AG08395 (cell line): ENCODE data around the gene G6PD.
"Not testable (repeated sequence)": the region's sequence is repeated elsewhere in the genome, so short reads cannot be mapped to it uniquely, and the experiment has no call there.

ENCODE experiments used
- DNase-seq: peaks from one replicate; pipeline ENCODE4 v3.0.0; 2012; ENCODE audit warnings: mixed read lengths, low spot score

G6PD gene

DNA sequence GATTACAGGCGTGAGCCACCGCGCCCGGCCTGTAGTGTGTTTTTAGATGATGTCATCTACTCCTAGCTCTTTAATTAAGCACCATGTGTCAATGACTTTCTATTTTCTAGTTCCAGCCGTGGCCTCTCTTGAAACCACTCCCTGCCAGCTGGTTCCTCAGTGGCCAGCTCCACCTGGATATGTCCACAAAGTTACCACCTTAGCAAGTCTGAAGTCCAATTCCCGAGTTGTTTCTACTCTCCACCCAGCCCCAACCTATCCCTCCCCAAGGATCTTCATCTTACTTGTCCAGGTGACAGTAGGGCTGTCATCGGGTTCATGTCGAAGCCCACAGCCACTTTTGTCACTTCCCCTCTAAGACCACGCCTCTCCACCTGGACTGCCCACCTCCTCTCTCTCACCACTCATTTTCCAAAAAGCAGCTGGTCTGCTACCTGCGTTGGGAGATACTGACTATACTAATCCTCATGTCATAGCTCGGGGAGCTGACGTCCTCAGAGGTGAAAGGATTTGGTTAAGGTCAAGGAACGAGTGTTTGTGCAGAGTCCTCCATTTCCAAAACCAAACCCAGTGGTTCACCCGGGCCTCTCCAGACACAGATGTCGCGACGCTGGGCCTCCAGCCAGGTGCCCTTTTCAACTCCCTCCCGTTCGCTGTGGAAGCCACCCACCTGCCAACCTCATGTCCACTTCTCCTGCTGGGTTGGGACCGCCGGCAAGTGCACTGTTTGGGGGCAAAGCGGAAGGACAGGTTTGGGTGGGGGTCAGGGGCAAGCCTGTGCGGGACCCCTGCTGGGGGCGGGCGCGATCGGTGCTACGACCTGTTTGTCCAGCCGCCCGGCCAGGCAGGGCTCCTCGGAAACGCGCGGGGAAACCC lies 31.3 kb downstream of the G6PD start:
- no peak for DNase-seq

DNA sequence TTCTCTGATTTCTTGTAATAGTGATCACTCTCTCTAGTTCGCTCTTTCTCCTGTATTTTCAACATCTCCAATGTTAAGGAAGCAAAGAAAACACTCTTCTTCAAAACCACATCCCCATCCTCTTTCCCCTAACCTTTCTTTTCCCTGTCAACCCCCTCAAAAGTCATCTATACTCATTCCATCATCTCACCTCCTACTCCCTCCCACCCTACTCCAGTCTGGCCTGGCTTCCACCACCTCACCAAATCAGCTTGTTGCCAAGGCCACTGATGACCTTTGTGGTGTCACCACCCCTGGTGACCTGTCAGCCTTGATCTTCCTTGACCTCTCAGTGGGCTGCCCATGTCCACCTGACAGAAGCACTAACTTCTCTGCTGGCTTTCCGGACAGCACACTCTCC lies 32.9 kb downstream of the G6PD start:
- no peak for DNase-seq

DNA sequence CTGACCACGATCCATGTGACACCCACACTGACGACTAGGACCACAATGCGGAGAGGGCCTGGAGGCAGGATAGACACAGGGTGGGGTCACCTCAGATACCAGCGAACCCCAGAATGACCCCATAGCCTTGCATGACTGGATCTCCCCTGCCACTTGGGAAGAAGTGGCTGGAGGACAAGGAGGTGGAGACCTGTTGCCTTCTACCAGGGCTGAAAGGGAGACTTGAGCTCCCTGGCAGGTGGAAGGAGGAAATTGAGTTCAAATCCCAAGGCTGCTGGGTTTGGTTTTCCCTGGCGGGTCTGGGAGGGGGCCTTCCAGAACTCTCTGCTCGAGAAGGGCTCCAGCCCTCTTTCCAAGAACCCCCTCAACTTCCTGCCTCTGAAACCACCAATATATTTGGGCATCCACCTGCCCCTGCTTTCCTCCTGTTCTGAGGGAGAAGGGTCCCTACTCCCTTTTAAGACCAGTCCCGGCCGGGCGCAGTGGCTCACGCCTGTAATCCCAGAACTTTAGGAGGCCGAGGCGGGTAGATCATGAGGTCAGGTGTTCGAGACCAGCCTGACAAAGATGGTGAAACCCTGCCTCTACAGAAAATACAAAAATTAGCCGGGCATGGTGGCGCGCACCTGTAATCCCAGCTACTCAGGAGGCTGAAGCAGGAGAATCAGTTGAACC lies 33.6 kb downstream of the G6PD start:
- no peak for DNase-seq

DNA sequence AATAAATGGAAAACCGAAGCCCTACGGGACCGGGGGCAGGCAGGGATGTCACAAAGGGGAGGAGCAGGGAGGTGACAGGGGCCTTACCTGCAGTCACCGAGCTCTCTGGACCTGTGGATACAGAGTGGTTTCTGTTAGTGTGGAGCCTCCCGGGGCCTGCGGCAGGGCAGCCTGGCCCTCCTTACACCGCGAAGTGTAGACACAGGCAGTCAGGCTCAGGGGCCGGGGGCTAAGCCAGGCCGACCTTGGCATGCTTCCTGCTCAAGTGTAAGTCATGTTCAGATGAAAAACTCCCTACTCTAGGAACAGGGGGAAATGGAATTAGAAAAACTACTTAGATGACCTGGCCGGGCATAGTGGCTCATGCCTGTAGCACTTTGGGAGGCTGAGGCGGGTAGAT lies 34.9 kb downstream of the G6PD start:
- DNase-seq, result no peak

DNA sequence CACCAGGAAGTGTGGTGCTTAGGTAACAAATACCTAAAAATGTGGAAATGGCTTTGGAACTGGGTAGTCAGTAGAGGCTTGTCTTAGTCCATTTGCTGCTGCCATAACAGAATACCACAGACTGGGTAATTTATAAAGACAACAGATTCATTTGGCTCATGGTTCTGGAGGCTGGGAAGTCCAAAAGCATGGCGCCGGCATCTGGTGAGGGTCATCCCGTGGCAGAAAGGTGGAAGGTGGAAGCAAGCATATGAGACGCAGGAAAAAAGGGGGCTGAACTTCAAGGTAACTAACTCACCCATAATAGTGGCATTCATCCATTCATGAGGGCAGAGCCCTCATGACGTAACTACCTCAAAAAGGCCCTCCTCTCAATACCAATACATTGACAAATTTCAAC lies 37.2 kb downstream of the G6PD start:
- DNase-seq, result no peak

DNA sequence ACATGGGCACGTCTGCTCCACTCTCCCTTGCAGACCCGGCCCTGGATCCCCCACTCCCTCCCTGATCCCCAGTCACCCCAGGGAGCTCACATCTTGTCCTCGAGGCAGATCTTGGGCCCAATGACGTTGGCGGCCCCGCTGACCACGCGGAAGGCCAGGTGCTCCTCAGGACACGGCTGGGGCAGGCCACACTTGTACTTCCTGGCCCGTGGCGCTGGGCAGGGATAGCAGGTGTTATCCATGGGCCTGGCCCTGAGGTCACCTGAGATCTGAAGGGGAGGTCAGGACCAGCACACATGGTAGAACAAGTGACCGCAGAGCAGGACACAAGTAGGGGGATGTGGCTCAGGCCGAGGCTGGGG lies 38.3 kb downstream of the G6PD start:
- no peak for DNase-seq

DNA sequence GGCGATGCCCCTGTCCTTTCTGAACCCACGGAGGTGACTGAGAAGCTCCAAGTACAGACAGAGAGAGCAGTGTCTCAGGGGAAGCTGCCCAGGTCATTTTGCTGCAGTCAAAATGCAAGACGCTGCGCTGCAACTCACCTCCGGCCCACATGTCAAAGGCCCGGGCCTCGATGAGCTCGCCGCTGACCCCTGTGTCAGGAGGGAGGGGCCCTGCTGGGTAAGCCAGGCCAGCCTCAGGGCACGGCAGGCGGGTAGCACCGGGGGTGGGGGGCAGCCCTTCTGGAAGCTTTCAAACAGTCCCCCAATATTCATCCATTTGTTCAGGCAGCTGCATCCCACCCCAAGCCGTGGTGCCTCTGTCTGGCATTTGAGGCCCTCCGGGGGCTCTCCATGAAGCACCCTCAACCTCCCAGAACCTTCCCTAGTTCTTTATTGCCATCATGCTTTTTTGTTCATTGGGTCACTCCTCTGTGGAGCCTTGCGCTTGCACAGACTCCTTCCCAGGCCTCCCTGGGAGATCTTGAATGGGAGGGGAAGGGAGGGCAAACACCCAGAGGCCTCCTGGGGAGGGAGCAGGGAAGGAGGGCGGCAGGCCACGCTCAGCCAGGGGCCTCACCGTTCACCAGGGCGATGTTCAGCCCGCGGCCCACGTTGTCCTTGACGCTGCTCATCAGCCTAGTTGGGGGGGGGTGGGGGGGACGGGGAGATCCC lies 38.8 kb downstream of the G6PD start:
- no peak for DNase-seq

DNA sequence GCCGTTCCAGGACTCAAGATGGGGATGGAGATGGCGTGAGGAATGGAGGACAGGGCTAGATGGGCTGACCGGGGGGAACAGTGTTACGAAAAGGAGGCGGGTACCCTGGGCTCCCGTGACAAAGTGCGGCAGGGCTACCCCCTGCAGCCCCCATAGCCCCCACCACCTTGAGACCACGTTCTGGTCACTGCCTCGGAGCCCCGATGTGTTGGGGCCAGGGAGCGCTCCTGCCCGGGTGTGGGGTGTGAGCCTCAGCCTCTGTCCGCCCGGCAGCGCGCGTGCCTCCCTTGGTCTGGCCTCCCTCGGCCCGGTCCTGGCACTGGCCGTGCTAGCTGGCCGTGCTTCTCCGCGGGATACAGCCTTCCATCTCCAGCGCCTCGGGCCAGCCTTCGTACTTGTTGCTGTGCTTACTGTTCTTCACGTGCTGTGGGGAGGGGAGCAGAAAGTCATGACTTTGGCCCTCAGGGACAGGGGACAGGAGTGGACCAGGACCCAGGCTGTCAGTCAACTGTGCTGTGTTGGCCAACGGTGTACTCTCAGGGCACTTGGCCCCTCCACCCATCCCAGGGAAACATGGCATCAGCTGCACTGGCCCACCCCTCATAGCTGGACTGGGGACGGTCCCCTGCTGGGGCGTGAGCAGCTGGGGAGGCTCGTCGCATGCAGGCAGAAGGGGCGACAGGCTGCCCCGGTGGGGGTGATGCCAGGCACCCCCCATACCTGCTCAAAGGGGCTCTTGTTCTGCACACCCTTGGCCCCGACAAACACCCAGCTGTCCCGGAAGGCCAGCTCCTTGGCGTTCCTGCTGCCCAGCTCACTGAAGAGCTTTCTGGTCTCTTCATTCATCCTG lies 39.9 kb downstream of the G6PD start:
- no peak for DNase-seq

DNA sequence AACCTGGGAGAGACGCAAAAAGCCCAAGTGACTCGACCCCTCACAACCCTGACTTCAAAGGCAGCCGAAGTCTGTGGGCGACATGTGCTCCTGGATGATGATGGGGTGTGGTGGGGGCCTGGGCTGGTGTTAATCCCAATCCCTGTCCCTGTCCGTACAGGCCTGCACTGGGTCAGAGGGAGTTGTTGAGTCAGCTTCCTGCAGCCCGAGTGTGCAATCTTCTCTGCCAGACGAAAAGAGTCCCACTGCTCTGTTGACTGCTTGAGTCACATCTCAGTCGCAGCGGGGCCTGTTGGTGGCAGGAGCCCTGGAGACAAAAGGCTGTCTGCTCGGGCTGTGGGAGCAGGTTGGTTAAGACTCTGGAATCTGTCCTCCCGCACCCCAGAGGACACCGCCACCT lies 40.9 kb downstream of the G6PD start:
- DNase-seq, result peak; percentile 53

DNA sequence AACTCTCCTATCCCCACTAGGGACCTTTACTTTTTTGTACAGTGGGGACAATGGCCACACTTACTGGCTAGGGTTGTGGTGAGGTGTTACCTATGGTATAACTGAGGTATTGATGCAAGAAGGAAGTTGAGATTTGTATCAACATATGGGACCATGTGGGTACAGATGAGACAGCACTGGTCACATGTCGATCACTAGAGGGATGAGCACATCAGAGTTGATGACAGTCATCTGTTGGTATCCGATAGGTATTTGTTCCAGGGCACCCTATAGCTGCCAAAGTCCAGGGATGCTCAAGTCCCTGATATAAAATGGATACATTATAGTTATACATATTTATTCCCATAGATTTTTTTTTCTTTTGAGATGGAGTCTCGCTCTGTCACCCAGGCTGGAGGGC lies 43.7 kb downstream of the G6PD start:
- DNase-seq, result no peak

DNA sequence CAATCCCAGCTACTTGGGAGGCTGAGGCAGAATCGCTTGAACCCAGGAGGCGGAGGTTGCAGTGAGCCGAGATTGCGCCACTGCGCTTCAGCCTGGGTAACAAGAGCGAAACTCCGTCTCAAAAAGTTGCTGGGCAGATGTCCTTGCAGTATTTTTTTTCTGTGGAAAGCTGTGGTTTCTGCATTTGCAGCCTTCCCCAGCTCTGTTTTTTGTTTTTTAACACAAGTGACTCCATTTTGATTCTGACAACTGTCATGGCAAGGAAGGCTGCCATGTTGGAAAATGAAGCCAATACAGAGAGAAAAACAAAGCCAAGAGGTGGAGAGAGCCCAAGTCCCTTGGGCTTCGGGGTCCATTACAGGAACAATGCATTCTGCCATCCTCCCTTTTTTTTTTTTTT lies 44.5 kb downstream of the G6PD start:
- no peak for DNase-seq

DNA sequence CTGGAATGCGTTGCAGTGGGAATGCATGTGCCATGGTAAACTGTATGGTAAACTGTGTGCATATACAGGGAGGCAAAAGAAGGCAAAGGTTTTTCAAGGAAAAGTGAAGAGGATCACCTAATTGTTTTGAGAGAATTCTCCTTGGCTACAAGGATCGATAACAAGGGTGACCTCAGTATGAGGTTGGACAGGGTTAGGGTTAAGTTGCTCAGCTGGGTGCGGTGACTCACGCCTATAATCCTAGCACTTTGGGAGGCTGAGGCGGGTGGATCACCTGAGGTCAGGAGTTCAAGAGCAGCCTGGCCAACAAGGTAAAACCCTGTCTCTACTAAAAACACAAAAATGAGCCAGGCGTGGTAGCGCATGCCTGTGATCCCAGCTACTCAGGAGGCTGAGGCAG lies 45.2 kb downstream of the G6PD start:
- not testable (repeated sequence) for DNase-seq

DNA sequence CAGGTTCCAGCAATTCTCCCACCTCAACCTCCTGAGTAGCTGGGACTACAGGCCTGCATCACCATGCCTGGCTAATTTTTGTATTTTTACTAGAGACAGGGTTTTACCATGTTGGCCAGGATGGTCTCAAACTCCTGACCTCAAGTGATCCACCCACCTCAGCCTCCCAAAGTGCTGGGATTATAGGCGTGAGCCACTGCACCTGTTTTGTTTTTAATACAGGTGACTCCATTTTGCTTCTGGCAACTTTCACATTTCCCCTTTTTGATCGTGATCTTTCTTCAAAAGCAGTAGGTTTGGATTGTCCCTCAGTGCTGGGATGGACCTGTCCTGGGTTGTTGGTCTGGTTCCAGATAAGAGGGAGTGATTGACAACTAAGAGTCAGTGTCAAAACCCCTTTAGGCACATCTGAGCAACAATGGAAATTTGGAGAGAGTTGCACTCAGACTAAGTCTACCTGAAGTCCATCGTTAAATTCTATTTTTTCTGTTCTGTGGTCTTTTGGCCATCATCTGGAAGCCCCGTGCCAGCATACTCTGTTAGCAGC lies 50.0 kb downstream of the G6PD start:
- DNase-seq, result not testable (repeated sequence)

DNA sequence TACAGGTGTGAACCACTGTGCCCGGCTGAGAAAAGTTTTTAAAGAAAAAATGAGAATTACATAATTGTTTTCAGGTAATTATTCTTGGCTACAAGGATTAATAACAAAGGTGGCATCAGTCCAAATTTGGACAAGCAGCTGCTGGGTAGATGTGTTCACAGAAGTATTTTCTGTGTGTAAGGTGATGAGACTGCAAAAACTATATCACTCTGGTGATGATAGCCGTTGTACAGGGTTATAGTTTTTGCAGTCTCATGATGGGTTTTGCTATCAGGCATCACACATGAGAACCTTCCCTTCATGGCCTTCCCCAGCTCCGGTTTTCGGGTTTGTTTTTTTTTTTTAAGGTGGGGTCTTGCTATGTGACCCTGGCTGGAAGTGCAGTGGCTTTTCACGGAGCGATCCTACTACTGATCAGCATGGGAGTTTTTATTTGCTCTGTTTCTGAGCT lies 51.1 kb downstream of the G6PD start:
- DNase-seq, result no peak

DNA sequence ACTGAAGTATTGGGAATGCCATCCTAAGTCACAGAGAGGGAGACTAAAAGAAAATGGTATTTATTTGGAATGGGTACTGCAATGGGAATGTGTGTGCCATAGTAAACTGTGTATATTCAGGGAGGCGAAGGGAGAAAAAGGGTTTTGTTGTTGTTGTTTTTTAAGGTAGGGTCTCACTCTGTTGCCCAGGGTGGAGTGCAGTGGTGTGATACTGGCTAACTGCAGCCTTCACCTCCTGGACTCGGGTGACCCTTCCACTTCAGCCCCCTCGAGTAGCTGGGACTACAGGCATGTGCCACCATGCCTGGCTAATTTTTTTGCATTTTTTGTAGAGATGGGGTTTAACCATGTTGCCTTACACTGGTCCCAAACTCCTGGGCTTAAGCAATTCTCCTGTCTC lies 51.9 kb downstream of the G6PD start:
- no peak for DNase-seq

DNA sequence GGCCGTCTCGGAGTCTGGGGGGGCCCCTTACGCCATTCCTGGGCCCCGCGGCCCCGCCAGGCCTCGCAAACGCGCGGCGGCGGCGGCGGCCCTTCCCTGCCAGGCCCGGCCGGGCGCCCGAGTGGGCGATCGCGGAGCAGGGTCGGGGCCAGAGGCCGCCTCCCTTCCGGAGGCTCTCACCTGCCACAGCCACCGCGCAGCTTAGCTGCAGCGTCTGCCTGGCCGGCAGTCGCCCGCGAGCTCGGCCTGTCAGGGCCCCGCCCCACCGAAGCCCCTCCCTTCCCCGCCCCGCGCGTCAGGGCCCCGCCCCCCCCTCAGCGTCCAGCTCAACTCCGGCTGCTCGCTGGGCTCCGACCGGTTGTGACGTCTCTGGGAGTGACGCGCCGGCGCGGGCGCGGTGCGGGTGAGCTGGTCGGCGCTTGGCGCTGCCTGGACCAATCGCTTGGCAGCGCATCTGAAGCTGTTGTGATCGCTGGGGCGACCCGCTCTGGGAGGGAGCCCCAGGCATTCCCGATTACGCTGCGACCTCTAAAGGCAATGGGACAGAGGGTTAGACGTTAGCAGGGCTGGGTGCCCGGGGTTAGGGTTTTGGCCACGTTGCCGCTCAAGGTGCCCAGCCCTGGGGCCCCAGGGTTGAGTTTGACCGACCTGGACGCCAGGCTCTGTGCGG lies 56.1 kb downstream of the G6PD start, which contains the start of gene SLC10A3:
SLC10A3 (minus strand) TSS at position 216 of the 670 bp plus-strand sequence. CDS start 1,689 bp downstream, outside the sequence.
- peak; percentile 92 for DNase-seq

DNA sequence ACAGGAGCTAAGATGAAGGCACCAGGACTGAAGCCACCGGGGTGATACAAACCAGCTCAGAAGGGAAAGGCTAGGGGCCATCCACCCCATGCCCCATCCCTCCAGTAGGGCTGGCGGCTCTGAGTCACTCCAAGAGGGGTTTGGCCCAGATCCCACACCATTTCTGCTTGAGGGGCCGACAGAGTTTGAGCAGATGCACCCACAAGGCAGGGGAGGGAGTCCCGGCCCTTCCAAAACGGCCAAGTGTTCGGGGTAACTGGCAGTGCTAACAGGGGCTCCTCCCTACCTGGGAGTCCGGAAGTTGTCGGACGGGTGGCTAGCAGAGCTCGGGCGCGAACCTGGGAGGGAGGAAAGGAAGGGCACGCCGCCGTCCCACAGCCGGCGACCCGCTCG lies 56.6 kb downstream of the G6PD start:
- peak; percentile 31 for DNase-seq

DNA sequence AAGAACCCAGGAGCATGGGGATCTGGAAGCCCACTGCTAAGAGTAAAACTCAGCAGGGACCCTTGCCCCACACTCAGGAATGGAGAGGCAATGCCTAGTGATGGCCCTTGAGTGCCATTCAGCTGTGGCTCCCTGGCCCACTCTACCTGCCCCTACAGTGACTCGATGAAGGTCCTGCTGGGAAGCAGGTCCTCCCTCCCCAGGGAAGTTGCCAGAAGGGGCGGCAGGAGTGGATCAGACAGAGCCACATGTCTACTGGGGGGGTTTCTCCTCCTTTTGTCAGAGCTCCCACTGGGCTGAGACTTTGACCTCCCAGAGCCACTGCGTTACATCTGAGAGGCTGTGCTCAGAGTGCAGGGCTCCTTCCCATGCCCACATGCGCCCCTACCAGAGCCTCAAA lies 57.5 kb downstream of the G6PD start:
- no peak for DNase-seq

DNA sequence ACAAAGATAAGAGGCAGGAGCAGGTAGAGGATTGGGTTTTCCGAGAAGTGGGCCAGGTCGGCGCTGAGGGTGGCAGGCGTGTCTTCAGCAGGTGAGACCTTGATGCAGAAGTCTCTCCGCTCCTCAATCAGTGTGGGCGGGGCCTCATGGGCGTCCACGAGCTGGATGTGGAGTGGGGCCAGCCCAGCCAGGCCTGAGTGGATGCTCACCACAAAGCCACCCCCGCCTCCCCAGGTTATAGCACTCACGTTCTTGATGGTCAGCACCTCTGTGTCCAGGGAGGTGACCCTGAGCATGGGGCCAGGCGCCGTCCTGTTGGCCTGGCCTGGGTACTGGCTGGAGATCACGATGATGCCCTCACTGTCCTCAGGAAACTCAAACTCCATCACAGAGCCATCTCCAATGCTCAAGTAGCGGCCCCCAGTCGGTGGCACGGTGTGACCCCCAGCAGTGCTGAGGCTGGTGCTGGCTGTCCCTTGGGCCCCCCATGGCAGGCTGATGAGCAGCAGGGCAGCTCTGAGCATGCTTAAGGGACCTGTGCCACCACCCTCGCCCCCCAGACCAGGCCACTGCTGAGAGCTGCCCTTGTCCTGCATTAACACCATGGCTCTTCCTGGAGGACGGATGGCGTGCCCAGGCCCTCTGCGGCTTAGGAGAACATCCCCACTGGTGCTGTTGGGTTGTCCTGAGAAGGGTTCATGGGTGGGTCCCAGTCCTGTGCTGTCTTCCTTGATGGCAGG lies 58.1 kb downstream of the G6PD start:
- DNase-seq, result no peak
